Loucy (cell line): ENCODE data around the gene RUFY3.

ENCODE experiments used
- EZH2phosphoT487 ChIP-seq: fragments of 200-600 bp; IDR thresholded peaks from 2 replicates; pipeline ENCODE4 v1.6.1; 2018; ENCODE audit warnings: antibody characterized with exemption, mild to moderate bottlenecking, moderate library complexity, borderline replicate concordance
- TF ChIP-seq, protein P1 (sequence below): fragments of 200-600 bp; sonication (generic); conservative IDR thresholded peaks from 2 replicates; pipeline ENCODE4 v1.5.1; 2014; ENCODE audit warnings: mild to moderate bottlenecking, antibody characterized with exemption, low read length

DNA sequence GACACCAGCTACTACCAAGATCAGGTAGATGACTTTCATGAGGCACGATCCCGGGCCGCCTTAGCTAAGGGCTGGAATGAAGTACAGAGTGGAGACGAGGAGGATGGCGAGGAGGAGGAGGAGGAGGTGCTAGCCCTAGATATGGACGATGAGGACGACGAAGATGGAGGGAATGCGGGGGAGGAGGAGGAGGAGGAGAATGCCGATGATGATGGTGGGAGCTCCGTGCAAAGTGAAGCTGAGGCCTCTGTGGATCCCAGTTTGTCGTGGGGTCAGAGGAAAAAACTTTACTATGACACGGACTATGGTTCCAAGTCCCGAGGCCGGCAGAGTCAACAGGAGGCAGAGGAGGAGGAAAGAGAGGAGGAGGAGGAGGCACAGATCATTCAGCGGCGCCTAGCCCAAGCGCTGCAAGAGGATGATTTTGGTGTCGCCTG, 33.0 kb upstream of the RUFY3 start:
- TF ChIP-seq, protein P1, sequence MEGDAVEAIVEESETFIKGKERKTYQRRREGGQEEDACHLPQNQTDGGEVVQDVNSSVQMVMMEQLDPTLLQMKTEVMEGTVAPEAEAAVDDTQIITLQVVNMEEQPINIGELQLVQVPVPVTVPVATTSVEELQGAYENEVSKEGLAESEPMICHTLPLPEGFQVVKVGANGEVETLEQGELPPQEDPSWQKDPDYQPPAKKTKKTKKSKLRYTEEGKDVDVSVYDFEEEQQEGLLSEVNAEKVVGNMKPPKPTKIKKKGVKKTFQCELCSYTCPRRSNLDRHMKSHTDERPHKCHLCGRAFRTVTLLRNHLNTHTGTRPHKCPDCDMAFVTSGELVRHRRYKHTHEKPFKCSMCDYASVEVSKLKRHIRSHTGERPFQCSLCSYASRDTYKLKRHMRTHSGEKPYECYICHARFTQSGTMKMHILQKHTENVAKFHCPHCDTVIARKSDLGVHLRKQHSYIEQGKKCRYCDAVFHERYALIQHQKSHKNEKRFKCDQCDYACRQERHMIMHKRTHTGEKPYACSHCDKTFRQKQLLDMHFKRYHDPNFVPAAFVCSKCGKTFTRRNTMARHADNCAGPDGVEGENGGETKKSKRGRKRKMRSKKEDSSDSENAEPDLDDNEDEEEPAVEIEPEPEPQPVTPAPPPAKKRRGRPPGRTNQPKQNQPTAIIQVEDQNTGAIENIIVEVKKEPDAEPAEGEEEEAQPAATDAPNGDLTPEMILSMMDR, result no peak
- no peak for TF ChIP-seq EZH2phosphoT487
